Measurements from ENCODE around the gene EIF2B5.

DNA sequence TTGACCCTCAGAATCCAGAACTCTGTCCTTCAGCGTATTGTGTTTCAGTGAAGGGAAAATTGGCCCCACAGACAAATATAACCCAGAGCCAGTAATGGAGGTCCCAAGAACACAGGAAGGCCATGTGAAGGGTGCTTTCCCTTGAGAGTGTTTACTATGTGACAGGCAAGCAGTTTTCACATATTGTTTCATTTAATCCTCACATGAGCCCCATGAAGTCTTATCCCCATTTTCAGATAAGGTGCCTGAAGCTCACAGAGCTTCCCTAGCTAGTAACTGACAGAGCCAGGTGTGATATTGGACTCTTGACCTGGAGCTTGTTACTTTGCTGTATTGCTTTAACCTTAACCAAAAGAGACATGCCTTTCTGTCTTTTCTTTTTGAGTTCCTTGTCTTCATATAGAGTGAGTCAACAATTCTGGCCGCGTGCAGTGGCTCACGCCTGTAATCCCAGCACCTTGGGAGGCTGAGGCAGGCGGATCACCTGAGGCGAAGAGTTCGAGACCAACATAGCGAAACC lies 10.7 kb downstream of the EIF2B5 start:
- TF ChIP-seq, protein P1, sequence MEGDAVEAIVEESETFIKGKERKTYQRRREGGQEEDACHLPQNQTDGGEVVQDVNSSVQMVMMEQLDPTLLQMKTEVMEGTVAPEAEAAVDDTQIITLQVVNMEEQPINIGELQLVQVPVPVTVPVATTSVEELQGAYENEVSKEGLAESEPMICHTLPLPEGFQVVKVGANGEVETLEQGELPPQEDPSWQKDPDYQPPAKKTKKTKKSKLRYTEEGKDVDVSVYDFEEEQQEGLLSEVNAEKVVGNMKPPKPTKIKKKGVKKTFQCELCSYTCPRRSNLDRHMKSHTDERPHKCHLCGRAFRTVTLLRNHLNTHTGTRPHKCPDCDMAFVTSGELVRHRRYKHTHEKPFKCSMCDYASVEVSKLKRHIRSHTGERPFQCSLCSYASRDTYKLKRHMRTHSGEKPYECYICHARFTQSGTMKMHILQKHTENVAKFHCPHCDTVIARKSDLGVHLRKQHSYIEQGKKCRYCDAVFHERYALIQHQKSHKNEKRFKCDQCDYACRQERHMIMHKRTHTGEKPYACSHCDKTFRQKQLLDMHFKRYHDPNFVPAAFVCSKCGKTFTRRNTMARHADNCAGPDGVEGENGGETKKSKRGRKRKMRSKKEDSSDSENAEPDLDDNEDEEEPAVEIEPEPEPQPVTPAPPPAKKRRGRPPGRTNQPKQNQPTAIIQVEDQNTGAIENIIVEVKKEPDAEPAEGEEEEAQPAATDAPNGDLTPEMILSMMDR (IDR thresholded peaks at IDR 0.05), result no peak
- TF ChIP-seq POLR2A (IDR thresholded peaks at IDR 0.05), result no peak

Data from transverse colon (tissue), 3 donors.